HepG2 (cell line): Measurements from ENCODE around the gene KANSL1. TPM values are rescaled to one million over a fixed set of nuclear protein-coding genes. Genes with fewer than 3 reads are reported as not detected.

ENCODE experiments used
- ATAC-seq: fragments of 200-7000 bp; cut with Tn5 transposase; 3 replicates; pipeline ENCODE4 v1.9.1; 2020; ENCODE audit warnings: mild to moderate bottlenecking, moderate library complexity
- BruUV-seq: library from RNA; stranded (reverse); fragments of 400-500 nt; replicated peaks from 2 replicates; lab custom pipeline; 2021; lab: Mats Ljungman, UMichigan
- CTCF ChIA-PET: fragments of 300-600 bp; formaldehyde crosslinking; extraction: SDS; loops from one replicate; lab custom pipeline; 2021; ENCODE audit warnings: low total read pairs, inconsistent platforms, low intra/inter-chr PET ratio; lab: Yijun Ruan, JAX
- POLR2A ChIA-PET: fragments of 350-600 bp; sonication (Branson Sonifier 250); formaldehyde crosslinking; loops from one replicate; lab custom pipeline; 2020; ENCODE audit warnings: antibody characterized with exemption, inconsistent platforms; lab: Yijun Ruan, JAX
- DNase-seq: peaks from one replicate; pipeline ENCODE4 v3.0.0-alpha.2; 2015; ENCODE audit warnings: low spot score
- FAIRE-seq: peaks from 3 replicates; lab custom pipeline; 2011; peaks lifted over from hg19 to GRCh38; lab: Jason Lieb, UNC
- H2AFZ ChIP-seq: one replicate; pipeline ENCODE4 v1.6.1; 2011; ENCODE audit warnings: low read length, inconsistent platforms
- H3K27ac ChIP-seq: fragments of 300-600 bp; 3 replicates; pipeline ENCODE4 v1.8.0; 2011; ENCODE audit warnings: mixed run types, mild to moderate bottlenecking, mixed read lengths, low read length, inconsistent platforms; ENCODE audit not compliant: insufficient read depth; ENCODE audit errors: extremely low read length
- H3K27me3 ChIP-seq, 2 experiments: fragments of 200-600 bp in 1 of 2; 2 replicates in 1 of 2; 3 replicates in 1 of 2; pipeline versions ENCODE4 v1.6.0 to v1.8.0; 2011; ENCODE audit warnings: low read length in 2 of 2, mild to moderate bottlenecking in 2 of 2, moderate library complexity in 2 of 2, inconsistent platforms in 1 of 2; ENCODE audit not compliant: insufficient read depth in 2 of 2, control insufficient read depth in 1 of 2
- H3K36me3 ChIP-seq, 2 experiments: fragments of 200-600 bp in 1 of 2; replicated peaks in 1 of 2; 2 replicates in 1 of 2; 3 replicates in 1 of 2; pipeline versions ENCODE4 v1.5.1 to v1.8.0; 2011; ENCODE audit warnings: low read length in 2 of 2, inconsistent platforms in 1 of 2; ENCODE audit not compliant: insufficient read depth in 2 of 2, control insufficient read depth in 1 of 2
- H3K4me1 ChIP-seq: 2 replicates; pipeline ENCODE4 v1.5.1; 2012; ENCODE audit warnings: low read length, inconsistent platforms; ENCODE audit not compliant: insufficient read depth
- H3K4me2 ChIP-seq: 2 replicates; pipeline ENCODE4 v1.6.0; 2011; ENCODE audit warnings: low read depth, low read length, inconsistent platforms
- H3K4me3 ChIP-seq, 3 experiments: fragments of 200-600 bp in 1 of 3; sonication (generic), shearing (Covaris generic) in 1 of 3; replicated peaks in 1 of 3; 2 replicates each; pipeline ENCODE4 v1.5.1; 2011 to 2016; ENCODE audit warnings: low read length in 3 of 3, inconsistent platforms in 2 of 3, low read depth in 2 of 3, mild to moderate bottlenecking in 2 of 3, control low read depth in 1 of 3, mixed read lengths in 1 of 3; ENCODE audit not compliant: insufficient read depth in 1 of 3
- H3K79me2 ChIP-seq: one replicate; pipeline ENCODE4 v1.6.1; 2011; ENCODE audit warnings: low read length, inconsistent platforms; ENCODE audit not compliant: insufficient read depth
- H3K9ac ChIP-seq: 2 replicates; pipeline ENCODE4 v1.6.0; 2011; ENCODE audit warnings: mild to moderate bottlenecking, low read depth, low read length, inconsistent platforms; ENCODE audit not compliant: insufficient read depth
- H3K9me3 ChIP-seq: 2 replicates; pipeline ENCODE4 v1.5.1; 2012; ENCODE audit warnings: mild to moderate bottlenecking, low read length
- H4K20me1 ChIP-seq: 2 replicates; pipeline ENCODE4 v1.6.0; 2011; ENCODE audit warnings: inconsistent platforms, mild to moderate bottlenecking, low read length, moderate library complexity; ENCODE audit not compliant: insufficient read depth
- FOXP1 ChIP-seq, 2 experiments: fragments of 450-650 bp in 1 of 2; IDR thresholded peaks; 2 replicates each; pipeline ENCODE4 v1.6.1; 2017 to 2018; ENCODE audit warnings: antibody characterized with exemption in 1 of 2
- KAT2B ChIP-seq: fragments of 150-350 bp; IDR thresholded peaks from 2 replicates; pipeline ENCODE4 v1.6.1; 2014; ENCODE audit warnings: low read depth, low read length, borderline replicate concordance
- MAFF ChIP-seq: IDR thresholded peaks from 2 replicates; pipeline ENCODE4 v1.6.1; 2011; ENCODE audit warnings: low read depth, low read length, improper control_type of control experiment
- MAFK ChIP-seq, 2 experiments: IDR thresholded peaks in 1 of 2; conservative IDR thresholded peaks in 1 of 2; 2 replicates each; pipeline ENCODE4 v1.6.1; 2011; ENCODE audit warnings: improper control_type of control experiment in 2 of 2, low read length in 2 of 2
- SOX13 ChIP-seq, 3 experiments: fragments of 450-650 bp in 1 of 3; sonication (generic) in 1 of 3; formaldehyde crosslinking in 1 of 3; IDR thresholded peaks in 2 of 3; conservative IDR thresholded peaks in 1 of 3; 2 replicates each; pipeline versions ENCODE4 v1.5.0 to v1.6.1; 2016 to 2020; ENCODE audit warnings: antibody characterized with exemption in 1 of 3, mild to moderate bottlenecking in 1 of 3, missing compliant biosample characterization in 1 of 3, missing genetic modification reagents in 1 of 3, moderate library complexity in 1 of 3
- SOX5 ChIP-seq: IDR thresholded peaks from 2 replicates; pipeline ENCODE4 v1.6.1; 2016; ENCODE audit warnings: borderline replicate concordance
- TSC22D2 ChIP-seq: sonication (generic); formaldehyde crosslinking; IDR thresholded peaks from 2 replicates; pipeline ENCODE4 v1.5.1; 2020; ENCODE audit warnings: missing genetic modification reagents, mild to moderate bottlenecking, borderline replicate concordance
- ZFP62 ChIP-seq: sonication (generic); formaldehyde crosslinking; IDR thresholded peaks from 2 replicates; pipeline ENCODE4 v1.4.0; 2020; ENCODE audit warnings: missing genetic modification reagents
- ZKSCAN5 ChIP-seq: sonication (generic); formaldehyde crosslinking; IDR thresholded peaks from 2 replicates; pipeline ENCODE4 v1.5.1; 2020; ENCODE audit warnings: mild to moderate bottlenecking, missing genetic modification reagents
- ZMYM3 ChIP-seq: sonication (generic); formaldehyde crosslinking; IDR thresholded peaks from 2 replicates; pipeline ENCODE4 v1.5.1; 2020; ENCODE audit warnings: mild to moderate bottlenecking, missing genetic modification reagents
- ZNF180 ChIP-seq: sonication (generic); formaldehyde crosslinking; IDR thresholded peaks from 2 replicates; pipeline ENCODE4 v1.4.0; 2020; ENCODE audit warnings: low read depth, missing genetic modification reagents, borderline replicate concordance
- ZNF292 ChIP-seq: sonication (generic); formaldehyde crosslinking; IDR thresholded peaks from 2 replicates; pipeline ENCODE4 v1.8.1; 2022; ENCODE audit warnings: mild to moderate bottlenecking, low read depth, missing genetic modification reagents, borderline replicate concordance
- in situ Hi-C: cut with HindIII; loops from 2 replicates; pipeline ENCODE4 v1.10.0; 2017; ENCODE audit warnings: low pct_unique_long_range_greater_than_20kb; ENCODE audit not compliant: extremely low pct_ligation_motif_present
- intact Hi-C: fragments of 100-400 bp; cut with micrococcal nuclease; formaldehyde crosslinking; loops from one replicate; pipeline ENCODE4 v1.10.0; 2022; ENCODE audit not compliant: unreplicated experiment
- polyA plus RNA-seq, 8 experiments: library from polyadenylated mRNA; depleted of rRNA in 3 of 8; stranded (reverse) in 7 of 8; unstranded in 1 of 8; fragments of >200 nt; fragmentation: Illumina TruSeq in 4 of 8; extraction: Trizol in 4 of 8; gene quantifications; 2 replicates each; pipeline versions ENCODE4 v1.2.1 to v1.2.3, GENCODE V29; 2011 to 2016; ENCODE audit warnings: low read depth in 4 of 8, missing spikeins in 1 of 8, mixed read lengths in 1 of 8; ENCODE audit not compliant: insufficient read depth in 1 of 8
- total RNA-seq, 5 experiments: library from RNA; depleted of rRNA; stranded (reverse); fragments of >200 nt; fragmentation: Illumina TruSeq; extraction: Trizol; gene quantifications; 2 replicates each; pipeline ENCODE4 v1.2.3, GENCODE V29; 2016; ENCODE audit warnings: low read depth in 1 of 5
- TF ChIP-seq, protein P1 (sequence below): sonication (generic); formaldehyde crosslinking; conservative IDR thresholded peaks from 2 replicates; pipeline ENCODE4 v1.4.0; 2020; ENCODE audit warnings: mild to moderate bottlenecking, missing genetic modification reagents, moderate library complexity
- TF ChIP-seq, protein P2 (sequence below): sonication (generic); formaldehyde crosslinking; IDR thresholded peaks from 2 replicates; pipeline ENCODE4 v1.4.0; 2020; ENCODE audit warnings: missing genetic modification reagents

The KANSL1 gene
- total and polyA plus RNA-seq, 2 of the 13 experiments (the other 11 are each of a cell fraction or from before 2014, with no cell fraction given): 24.0 to 59.6 TPM

GRCh38 chr17:46081018-46081320, 112.3 kb downstream of the KANSL1 start:
- Histone ChIP-seq H4K20me1 (peaks cover 9% of the 10 kb centered on the region), H3K79me2 (peaks cover 33% of the 10 kb centered on the region), H3K9ac (no peak overlapping the region), H3K27ac (no peak overlapping the region), H2AFZ (no peak overlapping the region), H3K4me1 (no peaks in the 10 kb centered on the region), H3K4me2 (no peak overlapping the region), H3K4me3 (no peak overlapping the region), H3K27me3 (no peaks in the 10 kb centered on the region), H3K9me3 (no peaks in the 10 kb centered on the region), H3K36me3 (peaks cover 12 to 60% of the 10 kb centered on the region in 2 experiments)
- no peak for ATAC-seq
- BruUV-seq: TSS peak; percentile 14
- no peak for DNase-seq
- intact Hi-C loops (no loop called here), in situ Hi-C loops (no loop called here)
- ChIA-PET POLR2A (no interaction called here), CTCF (no interaction called here)
- TF ChIP-seq MAFK (conservative IDR thresholded peaks at IDR 0.05 in 1 of 2, IDR thresholded peaks at IDR 0.05 in 1 of 2; ENCODE audit: low read length in 2 of 2) (peak; percentile 74 to 82), KAT2B (no peak), SOX5 (peak; percentile 48; the same call in 1 of the 2 replicates), ZNF180 (CRISPR knock-in tag) (no peak), ZMYM3 (no peak), ZKSCAN5 (CRISPR knock-in tag) (no peak), MAFF (peak; percentile 70), TSC22D2 (CRISPR knock-in tag) (no peak), SOX13 (IDR thresholded peaks at IDR 0.05) (no peak), SOX13 (CRISPR knock-in tag; conservative IDR thresholded peaks at IDR 0.05 in 1 of 2, IDR thresholded peaks at IDR 0.05 in 1 of 2) (peak in 1 of 2 experiments; percentile 79; a peak in 2 of 4 replicates), FOXP1 (IDR thresholded peaks at IDR 0.05) (no peak), FOXP1 (CRISPR knock-in tag; IDR thresholded peaks at IDR 0.05) (0 out of 2 replicates have a peak, but pooled peaks have one; percentile 10), ZFP62 (CRISPR knock-in tag) (no peak), ZNF292 (CRISPR knock-in tag) (no peak)
- TF ChIP-seq, protein P1, sequence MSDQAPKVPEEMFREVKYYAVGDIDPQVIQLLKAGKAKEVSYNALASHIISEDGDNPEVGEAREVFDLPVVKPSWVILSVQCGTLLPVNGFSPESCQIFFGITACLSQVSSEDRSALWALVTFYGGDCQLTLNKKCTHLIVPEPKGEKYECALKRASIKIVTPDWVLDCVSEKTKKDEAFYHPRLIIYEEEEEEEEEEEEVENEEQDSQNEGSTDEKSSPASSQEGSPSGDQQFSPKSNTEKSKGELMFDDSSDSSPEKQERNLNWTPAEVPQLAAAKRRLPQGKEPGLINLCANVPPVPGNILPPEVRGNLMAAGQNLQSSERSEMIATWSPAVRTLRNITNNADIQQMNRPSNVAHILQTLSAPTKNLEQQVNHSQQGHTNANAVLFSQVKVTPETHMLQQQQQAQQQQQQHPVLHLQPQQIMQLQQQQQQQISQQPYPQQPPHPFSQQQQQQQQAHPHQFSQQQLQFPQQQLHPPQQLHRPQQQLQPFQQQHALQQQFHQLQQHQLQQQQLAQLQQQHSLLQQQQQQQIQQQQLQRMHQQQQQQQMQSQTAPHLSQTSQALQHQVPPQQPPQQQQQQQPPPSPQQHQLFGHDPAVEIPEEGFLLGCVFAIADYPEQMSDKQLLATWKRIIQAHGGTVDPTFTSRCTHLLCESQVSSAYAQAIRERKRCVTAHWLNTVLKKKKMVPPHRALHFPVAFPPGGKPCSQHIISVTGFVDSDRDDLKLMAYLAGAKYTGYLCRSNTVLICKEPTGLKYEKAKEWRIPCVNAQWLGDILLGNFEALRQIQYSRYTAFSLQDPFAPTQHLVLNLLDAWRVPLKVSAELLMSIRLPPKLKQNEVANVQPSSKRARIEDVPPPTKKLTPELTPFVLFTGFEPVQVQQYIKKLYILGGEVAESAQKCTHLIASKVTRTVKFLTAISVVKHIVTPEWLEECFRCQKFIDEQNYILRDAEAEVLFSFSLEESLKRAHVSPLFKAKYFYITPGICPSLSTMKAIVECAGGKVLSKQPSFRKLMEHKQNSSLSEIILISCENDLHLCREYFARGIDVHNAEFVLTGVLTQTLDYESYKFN (CRISPR knock-in tag): no peak
- TF ChIP-seq, protein P2, sequence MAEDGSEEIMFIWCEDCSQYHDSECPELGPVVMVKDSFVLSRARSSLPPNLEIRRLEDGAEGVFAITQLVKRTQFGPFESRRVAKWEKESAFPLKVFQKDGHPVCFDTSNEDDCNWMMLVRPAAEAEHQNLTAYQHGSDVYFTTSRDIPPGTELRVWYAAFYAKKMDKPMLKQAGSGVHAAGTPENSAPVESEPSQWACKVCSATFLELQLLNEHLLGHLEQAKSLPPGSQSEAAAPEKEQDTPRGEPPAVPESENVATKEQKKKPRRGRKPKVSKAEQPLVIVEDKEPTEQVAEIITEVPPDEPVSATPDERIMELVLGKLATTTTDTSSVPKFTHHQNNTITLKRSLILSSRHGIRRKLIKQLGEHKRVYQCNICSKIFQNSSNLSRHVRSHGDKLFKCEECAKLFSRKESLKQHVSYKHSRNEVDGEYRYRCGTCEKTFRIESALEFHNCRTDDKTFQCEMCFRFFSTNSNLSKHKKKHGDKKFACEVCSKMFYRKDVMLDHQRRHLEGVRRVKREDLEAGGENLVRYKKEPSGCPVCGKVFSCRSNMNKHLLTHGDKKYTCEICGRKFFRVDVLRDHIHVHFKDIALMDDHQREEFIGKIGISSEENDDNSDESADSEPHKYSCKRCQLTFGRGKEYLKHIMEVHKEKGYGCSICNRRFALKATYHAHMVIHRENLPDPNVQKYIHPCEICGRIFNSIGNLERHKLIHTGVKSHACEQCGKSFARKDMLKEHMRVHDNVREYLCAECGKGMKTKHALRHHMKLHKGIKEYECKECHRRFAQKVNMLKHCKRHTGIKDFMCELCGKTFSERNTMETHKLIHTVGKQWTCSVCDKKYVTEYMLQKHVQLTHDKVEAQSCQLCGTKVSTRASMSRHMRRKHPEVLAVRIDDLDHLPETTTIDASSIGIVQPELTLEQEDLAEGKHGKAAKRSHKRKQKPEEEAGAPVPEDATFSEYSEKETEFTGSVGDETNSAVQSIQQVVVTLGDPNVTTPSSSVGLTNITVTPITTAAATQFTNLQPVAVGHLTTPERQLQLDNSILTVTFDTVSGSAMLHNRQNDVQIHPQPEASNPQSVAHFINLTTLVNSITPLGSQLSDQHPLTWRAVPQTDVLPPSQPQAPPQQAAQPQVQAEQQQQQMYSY (CRISPR knock-in tag): no peak
- no peak for FAIRE-seq
